SU-DHL-6 (cell line): ENCODE measurements around the gene IGSF8.

Source experiments
- H2AFZ ChIP-seq: fragments of 200-600 bp; sonication (generic); 2 replicates; pipeline ENCODE4 v1.6.1; 2014; ENCODE audit warnings: low read depth, mild to moderate bottlenecking, moderate library complexity, mixed read lengths, antibody characterized with exemption, low read length; ENCODE audit not compliant: severe bottlenecking
- H3F3A ChIP-seq: fragments of 200-600 bp; shearing (Covaris generic); 2 replicates; pipeline ENCODE4 v1.6.0; 2016; ENCODE audit warnings: antibody characterized with exemption, mild to moderate bottlenecking; ENCODE audit not compliant: insufficient read depth
- H3K27ac ChIP-seq: fragments of 200-600 bp; sonication (generic); 2 replicates; pipeline ENCODE4 v1.5.1; 2016; ENCODE audit warnings: low read depth, mild to moderate bottlenecking, low read length, moderate library complexity, mixed read lengths
- H3K27me3 ChIP-seq: fragments of 200-600 bp; sonication (generic), shearing (Covaris generic); 2 replicates; pipeline ENCODE4 v1.6.0; 2014; ENCODE audit warnings: mild to moderate bottlenecking, low read length
- H3K36me3 ChIP-seq: fragments of 200-600 bp; sonication (generic); 2 replicates; pipeline ENCODE4 v1.6.1; 2014; ENCODE audit warnings: mild to moderate bottlenecking, low read length, mixed read lengths
- H3K4me2 ChIP-seq: fragments of 300-600, 200-600 bp; shearing (Covaris generic), sonication (generic); 2 replicates; pipeline ENCODE4 v1.6.0; 2014; ENCODE audit warnings: low read length, low read depth, mild to moderate bottlenecking; ENCODE audit not compliant: poor library complexity, severe bottlenecking
- H3K4me3 ChIP-seq: fragments of 200-600 bp; sonication (generic); 2 replicates; pipeline ENCODE4 v1.5.1; 2014; ENCODE audit warnings: antibody characterized with exemption, low read length, mild to moderate bottlenecking, mixed read lengths; ENCODE audit not compliant: insufficient read depth, poor library complexity, severe bottlenecking
- H3K79me2 ChIP-seq: fragments of 200-600 bp; sonication (generic); 2 replicates; pipeline ENCODE4 v1.6.1; 2014; ENCODE audit warnings: mild to moderate bottlenecking, low read length, moderate library complexity; ENCODE audit not compliant: insufficient read depth
- H3K9ac ChIP-seq: fragments of 200-600 bp; sonication (generic); 2 replicates; pipeline ENCODE4 v1.7.0; 2014; ENCODE audit warnings: mild to moderate bottlenecking, low read length
- H3K9me2 ChIP-seq: fragments of 200-600 bp; sonication (generic); replicated peaks from 2 replicates; pipeline ENCODE4 v1.6.1; 2014; ENCODE audit warnings: low read length; ENCODE audit not compliant: insufficient read depth
- H3K9me3 ChIP-seq: fragments of 200-600 bp; sonication (generic); 2 replicates; pipeline ENCODE4 v1.6.1; 2014; ENCODE audit warnings: low read length, mixed read lengths; ENCODE audit not compliant: insufficient read depth
- H4K20me1 ChIP-seq: fragments of 200-600 bp; sonication (generic); 2 replicates; pipeline ENCODE4 v1.6.1; 2014; ENCODE audit warnings: low read depth, mild to moderate bottlenecking, antibody characterized with exemption, low read length, moderate library complexity, mixed read lengths
- CTCF ChIP-seq: fragments of 200-600 bp; sonication (generic); IDR thresholded peaks from one replicate; pipeline ENCODE4 v1.5.1; 2017; ENCODE audit warnings: antibody characterized with exemption, mild to moderate bottlenecking, low read length, moderate library complexity; ENCODE audit not compliant: insufficient read depth, poor library complexity, severe bottlenecking
- EZH2phosphoT487 ChIP-seq: fragments of 200-600 bp; sonication (generic), shearing (Covaris generic); conservative IDR thresholded peaks from 2 replicates; pipeline ENCODE4 v1.6.1; 2018; ENCODE audit warnings: mild to moderate bottlenecking, antibody characterized with exemption, low read length, moderate library complexity, mixed read lengths

The IGSF8 gene

GRCh38 chr1:160064164-160064563 lies 34.3 kb downstream of the IGSF8 start:
- Histone ChIP-seq H3K27me3 (no peaks in the 10 kb centered on the region; the same call in 1 of the 2 replicates), H3K4me3 (no peak overlapping the region), H3K36me3 (no peaks in the 10 kb centered on the region), H3K9ac (no peak overlapping the region), H3K9me2 (no peaks in the 10 kb centered on the region), H3K4me2 (no peak overlapping the region), H3F3A (no peaks in the 10 kb centered on the region), H3K27ac (no peak overlapping the region), H4K20me1 (no peaks in the 10 kb centered on the region), H3K9me3 (no peaks in the 10 kb centered on the region), H2AFZ (no peak overlapping the region), H3K79me2 (no peaks in the 10 kb centered on the region)
- TF ChIP-seq CTCF (no peak), EZH2phosphoT487 (no peak)

GRCh38 chr1:160063176-160063575 lies 35.2 kb downstream of the IGSF8 start:
- Histone ChIP-seq H4K20me1 (no peaks in the 10 kb centered on the region), H3K79me2 (no peaks in the 10 kb centered on the region), H3F3A (no peaks in the 10 kb centered on the region), H3K27ac (no peak overlapping the region), H3K9me2 (no peaks in the 10 kb centered on the region), H3K27me3 (no peaks in the 10 kb centered on the region), H3K9ac (no peak overlapping the region), H2AFZ (no peak overlapping the region), H3K4me2 (no peak overlapping the region), H3K9me3 (no peaks in the 10 kb centered on the region), H3K4me3 (no peak overlapping the region), H3K36me3 (no peaks in the 10 kb centered on the region)
- TF ChIP-seq CTCF (no peak), EZH2phosphoT487 (no peak)

GRCh38 chr1:160062230-160062532 lies 36.2 kb downstream of the IGSF8 start:
- H3K27me3 ChIP-seq, result no peaks in the 10 kb centered on the region
- no peak for TF ChIP-seq EZH2phosphoT487
- H3K27ac ChIP-seq, result no peak overlapping the region
- H3K4me2 ChIP-seq, result no peak overlapping the region
- no peaks in the 10 kb centered on the region for H4K20me1 ChIP-seq
- no peak overlapping the region for H3K4me3 ChIP-seq
- no peak overlapping the region for H3K9ac ChIP-seq
- no peaks in the 10 kb centered on the region for H3K9me2 ChIP-seq
- no peaks in the 10 kb centered on the region for H3K9me3 ChIP-seq
- H3K36me3 ChIP-seq, result no peaks in the 10 kb centered on the region
- no peaks in the 10 kb centered on the region for H3K79me2 ChIP-seq
- H3F3A ChIP-seq, result no peaks in the 10 kb centered on the region
- H2AFZ ChIP-seq, result no peak overlapping the region

GRCh38 chr1:160061369-160062229 lies 36.8 kb downstream of the IGSF8 start:
- H3K9me3 ChIP-seq, result no peaks in the 10 kb centered on the region
- H3K27ac ChIP-seq, result no peak overlapping the region
- H3K4me3 ChIP-seq, result no peak overlapping the region
- H4K20me1 ChIP-seq, result no peaks in the 10 kb centered on the region
- H2AFZ ChIP-seq, result no peak overlapping the region
- no peaks in the 10 kb centered on the region for H3K79me2 ChIP-seq
- no peaks in the 10 kb centered on the region for H3K27me3 ChIP-seq
- H3K4me2 ChIP-seq, result no peak overlapping the region
- H3K36me3 ChIP-seq, result no peaks in the 10 kb centered on the region
- no peaks in the 10 kb centered on the region for H3F3A ChIP-seq
- no peak overlapping the region for H3K9ac ChIP-seq
- H3K9me2 ChIP-seq, result no peaks in the 10 kb centered on the region
- no peak for TF ChIP-seq CTCF
- TF ChIP-seq EZH2phosphoT487, result no peak
